Left cardiac atrium (tissue), 4 donors: ENCODE data around the gene GABRB1. TPM values are rescaled to one million over a fixed set of nuclear protein-coding genes. Genes with fewer than 3 reads are reported as not detected.
"Not testable (repeated sequence)": the region's sequence is repeated elsewhere in the genome, so short reads cannot be mapped to it uniquely, and the experiment has no call there.

ENCODE experiments used
- ATAC-seq, 2 donors: fragments of 200-7000 bp; cut with Tn5 transposase; one replicate each; pipeline ENCODE4 v1.9.1; 2020; ENCODE audit warnings: mild to moderate bottlenecking in 2 of 2, moderate library complexity in 2 of 2
- DNase-seq: peaks from one replicate; pipeline ENCODE4 v3.0.0-alpha.2; 2020
- intact Hi-C, 2 donors: fragments of 100-400 bp; cut with DNase I; formaldehyde crosslinking; loops; one replicate each; pipeline versions ENCODE4 v1.14.1 to v1.15.1; 2022 to 2023
- total RNA-seq, 2 donors: library from RNA; stranded (reverse); fragmentation: NEBNext Ultra II Directional; extraction: Animal tissue kit (Norgen Biotek cat#: 25700); gene quantifications; one replicate each; pipeline ENCODE4 v1.2.1, GENCODE V29; 2021
- donor health status: DM: no; HTN: yes; CAD: no.
- donor health status: DM: no; HTN: yes; CAD: no; lungs with severe emphysema.
- donor health status: DM: yes; HTN: yes; CAD: no.
- donor health status: Dilated cardiomyopathy.

The GABRB1 gene
- total RNA-seq, 2 donors from 2014 or later = 2.5 to 4.4 TPM

DNA sequence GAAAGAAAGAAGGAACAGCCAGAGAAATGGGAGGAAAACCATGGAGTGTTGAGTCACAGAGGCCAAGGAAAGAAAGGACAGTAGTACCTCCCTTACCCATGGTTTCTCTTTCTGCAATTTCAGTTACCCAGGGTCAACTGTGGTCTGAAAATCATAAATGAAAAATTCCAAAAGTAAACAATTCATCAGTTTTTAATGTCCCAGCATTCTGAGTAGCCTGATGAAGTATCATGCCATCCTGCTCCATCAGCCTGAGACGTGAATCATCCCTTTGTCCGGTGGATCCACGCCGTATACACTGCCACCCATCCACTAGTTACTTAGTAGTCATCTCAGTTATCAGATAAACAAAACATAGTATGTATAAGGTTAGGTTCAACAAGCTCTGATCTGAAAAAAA is 318.0 kb downstream of the GABRB1 start:
- intact Hi-C loops = no loop called here
- ATAC-seq (no peak), DNase-seq (no peak)

DNA sequence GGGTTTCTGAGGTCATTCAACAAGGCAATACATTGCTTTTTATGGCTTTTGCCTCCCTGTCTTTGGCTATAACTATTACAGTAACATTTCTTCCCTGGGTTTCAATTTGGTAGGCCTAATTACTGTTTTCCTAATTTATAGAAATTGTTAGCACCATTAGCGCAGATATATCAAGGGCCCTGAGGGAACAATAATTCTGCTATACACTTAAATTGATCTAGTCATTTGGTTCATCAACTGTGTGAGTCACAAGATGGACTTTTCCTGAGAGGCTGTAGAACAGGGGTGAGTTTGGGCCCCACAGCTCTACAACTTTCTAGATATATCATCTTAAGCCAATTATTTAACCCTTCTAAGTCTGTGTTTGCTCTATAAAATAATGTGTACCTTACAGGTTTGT is 324.2 kb downstream of the GABRB1 start:
- intact Hi-C loops = no loop called here
- DNase-seq (no peak), ATAC-seq (no peak)

DNA sequence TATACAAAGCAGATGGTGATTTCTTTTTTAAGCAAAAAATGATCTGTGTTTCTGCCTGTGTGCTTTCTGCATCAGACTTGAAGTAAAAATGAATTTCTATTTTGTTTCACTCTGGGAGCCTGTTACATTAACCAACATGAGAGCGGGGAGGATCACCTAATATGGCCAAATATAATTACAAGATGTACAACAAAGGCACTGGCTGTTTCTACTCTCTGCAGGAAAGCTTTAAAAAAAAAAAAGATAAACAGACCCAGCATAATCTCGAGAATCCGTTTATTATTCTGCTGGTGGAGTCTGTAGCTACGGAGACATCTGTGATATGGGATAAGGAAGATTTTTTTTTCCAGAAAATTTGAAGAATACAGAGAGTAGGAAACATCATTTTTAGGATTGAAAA is 328.5 kb downstream of the GABRB1 start:
- intact Hi-C loops = no loop called here
- DNase-seq (no peak), ATAC-seq (no peak)

DNA sequence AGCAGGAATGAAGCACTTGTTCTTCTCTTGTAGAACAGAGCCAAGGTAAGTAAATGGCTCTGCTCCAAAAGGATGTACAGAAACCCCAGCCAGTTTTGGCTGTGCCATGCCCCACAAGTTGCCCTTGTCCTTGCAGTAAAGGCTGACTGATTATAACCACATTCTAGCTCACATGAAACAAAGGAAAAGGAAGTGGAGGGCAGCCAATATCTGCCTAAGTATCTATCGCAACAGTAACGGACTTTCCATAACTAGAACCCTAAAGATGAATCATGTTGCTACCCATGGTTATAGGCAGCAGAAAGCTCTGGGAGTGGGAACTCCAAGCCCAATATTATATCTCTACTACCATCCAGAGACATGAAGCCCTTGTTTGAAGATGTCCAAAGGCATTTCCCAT is 336.4 kb downstream of the GABRB1 start:
- no peak for ATAC-seq
- no peak for DNase-seq
- intact Hi-C loops = no loop called here

DNA sequence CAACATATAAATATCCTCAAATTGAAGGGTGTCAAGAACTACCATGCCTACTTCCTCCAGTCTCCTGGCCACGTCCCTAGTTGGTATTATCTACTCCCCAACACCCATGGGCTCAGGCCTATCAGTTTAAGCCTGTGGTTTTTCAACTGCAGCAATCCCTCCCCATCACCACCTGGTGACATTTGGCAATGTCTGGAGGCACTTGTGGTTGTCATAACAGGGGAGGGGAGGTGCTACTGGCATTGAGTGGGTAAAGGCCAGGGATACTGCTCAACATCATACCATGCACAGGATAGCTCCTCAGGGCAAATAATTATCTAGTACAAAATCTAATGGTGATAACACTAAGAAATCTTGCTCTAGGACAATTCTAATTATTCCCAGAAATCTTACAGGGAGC is 336.8 kb downstream of the GABRB1 start:
- no peak for ATAC-seq
- intact Hi-C loops = no loop called here
- no peak for DNase-seq

DNA sequence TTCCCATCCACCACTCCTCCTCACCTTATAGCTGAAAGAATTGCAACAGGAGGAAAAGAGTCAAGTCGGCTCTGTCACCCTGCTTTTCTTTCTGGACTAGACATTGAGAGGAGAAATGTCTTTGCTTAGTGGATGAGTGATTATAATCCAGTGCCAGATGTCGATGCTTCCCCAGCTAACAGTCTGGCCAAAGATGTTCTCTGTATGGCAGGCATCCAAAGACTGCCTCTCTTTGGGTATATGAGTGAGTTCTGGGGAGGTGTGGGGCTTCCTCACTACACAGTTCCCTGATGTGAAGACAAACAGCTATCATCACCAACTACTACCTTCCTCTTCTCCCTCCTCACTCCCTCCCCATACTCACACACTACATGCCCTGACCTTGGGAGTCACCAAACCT is 341.2 kb downstream of the GABRB1 start:
- DNase-seq (no peak), ATAC-seq (no peak)
- intact Hi-C loops = no loop called here

DNA sequence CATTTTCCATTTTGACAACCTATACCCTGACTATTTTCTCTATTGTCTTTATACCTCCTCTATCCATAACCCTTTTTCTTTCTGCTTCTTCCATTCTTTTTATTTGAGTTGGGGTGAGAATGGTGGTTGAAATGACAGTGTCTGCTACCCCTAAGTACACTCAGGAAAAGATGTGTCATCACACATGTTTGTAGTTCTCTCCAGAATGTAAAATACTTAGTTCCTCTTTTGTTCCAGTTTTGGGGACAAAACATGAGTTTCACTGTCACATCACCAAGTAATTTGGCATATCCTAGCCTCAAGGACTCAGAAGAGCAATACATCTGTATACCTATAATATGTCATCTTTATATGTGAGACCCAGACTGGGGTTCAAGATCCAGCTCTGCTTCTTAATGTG is 341.8 kb downstream of the GABRB1 start:
- DNase-seq (no peak), ATAC-seq (no peak)
- intact Hi-C loops = no loop called here

DNA sequence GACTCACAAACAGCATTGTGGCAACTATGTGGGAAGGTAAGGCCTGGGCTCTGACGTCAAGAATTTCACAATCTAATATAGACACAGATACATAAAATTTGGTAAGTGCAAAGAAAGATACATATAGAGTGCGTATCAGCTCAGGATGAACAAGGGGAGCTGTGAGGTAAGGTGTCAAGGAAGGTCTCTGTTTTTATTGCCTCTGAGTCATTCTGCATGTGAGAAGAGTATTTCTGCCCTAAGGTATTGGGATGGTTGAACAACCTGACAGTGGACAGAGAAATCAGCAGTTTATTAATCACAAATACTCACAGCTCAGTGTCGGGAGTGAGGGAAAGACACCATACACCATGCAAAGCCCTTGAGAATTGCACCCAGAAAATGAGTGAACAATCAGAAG is 342.3 kb downstream of the GABRB1 start:
- intact Hi-C loops = no loop called here

DNA sequence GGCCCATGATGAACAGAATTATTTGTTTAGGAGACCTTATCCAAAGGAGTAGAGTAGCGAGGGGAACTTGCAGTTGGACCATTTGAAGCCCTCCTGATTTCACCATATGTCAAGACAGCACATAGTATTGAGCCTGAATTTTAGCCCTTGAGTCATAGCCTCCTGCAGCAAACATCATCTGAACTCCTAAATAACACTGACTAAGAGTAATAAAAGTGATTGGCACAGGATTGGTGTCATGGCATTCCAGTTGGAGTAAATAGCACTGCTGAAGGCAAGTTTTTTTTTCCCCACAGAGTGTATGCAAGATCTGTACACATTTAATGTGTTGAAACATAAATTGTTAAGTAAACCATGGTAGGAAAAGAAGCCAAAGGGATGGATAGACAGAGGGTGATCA is 343.1 kb downstream of the GABRB1 start:
- no peak for ATAC-seq
- DNase-seq = no peak
- intact Hi-C loops = no loop called here

More for the DNA sequence above, 342.3 kb downstream of the GABRB1 start:
- ATAC-seq (no peak), DNase-seq (no peak)

DNA sequence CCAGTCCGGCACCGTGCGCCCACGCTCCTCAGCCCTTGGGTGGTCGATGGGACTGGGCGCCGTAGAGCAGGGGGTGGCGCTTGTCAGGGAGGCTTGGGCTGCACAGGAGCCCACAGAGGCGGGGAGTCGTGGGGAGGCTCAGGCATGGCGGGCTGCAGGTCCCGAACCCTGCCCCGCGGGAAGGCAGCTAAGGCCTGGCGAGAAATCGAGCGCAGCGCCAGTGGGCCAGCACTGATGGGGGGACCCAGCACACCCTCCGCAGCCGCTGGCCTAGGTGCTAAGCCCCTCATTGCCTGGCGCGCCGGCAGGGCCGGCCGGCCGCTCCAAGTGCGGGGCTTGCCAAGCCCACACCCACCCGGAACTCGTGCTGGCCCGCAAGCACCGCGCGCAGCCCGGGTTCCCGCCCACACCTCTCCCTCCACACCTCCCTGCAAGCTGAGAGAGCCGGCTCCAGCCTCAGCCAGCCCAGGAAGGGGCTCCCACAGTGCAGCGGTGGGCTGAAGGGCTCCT is 346.7 kb downstream of the GABRB1 start:
- DNase-seq, ATAC-seq, intact Hi-C loops: not testable (repeated sequence)

DNA sequence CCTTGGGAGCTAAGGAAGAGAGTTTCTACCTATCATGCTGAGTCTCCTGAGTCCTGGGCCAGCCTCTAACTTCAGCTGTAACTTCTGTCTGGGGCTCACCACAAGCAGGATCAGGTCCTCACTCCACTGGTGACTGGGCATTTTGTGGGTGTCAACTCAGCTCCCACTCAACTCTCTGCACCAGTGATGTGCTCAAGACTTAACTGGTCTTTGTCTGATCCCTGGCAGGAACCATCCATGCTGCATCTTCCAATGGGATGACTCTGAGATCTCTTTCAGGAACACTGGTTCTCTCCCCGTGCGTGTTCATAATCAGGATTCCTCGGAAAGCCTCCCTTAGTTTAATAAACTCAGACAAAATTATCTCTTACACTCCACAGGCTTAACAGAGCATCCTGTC is 349.8 kb downstream of the GABRB1 start:
- no peak for ATAC-seq
- intact Hi-C loops = loop anchor here in 1 of 2 donors (5.0 kb wide), 2 partner anchors 449 to 539 kb away; no protein-coding TSS in a partner anchor

DNA sequence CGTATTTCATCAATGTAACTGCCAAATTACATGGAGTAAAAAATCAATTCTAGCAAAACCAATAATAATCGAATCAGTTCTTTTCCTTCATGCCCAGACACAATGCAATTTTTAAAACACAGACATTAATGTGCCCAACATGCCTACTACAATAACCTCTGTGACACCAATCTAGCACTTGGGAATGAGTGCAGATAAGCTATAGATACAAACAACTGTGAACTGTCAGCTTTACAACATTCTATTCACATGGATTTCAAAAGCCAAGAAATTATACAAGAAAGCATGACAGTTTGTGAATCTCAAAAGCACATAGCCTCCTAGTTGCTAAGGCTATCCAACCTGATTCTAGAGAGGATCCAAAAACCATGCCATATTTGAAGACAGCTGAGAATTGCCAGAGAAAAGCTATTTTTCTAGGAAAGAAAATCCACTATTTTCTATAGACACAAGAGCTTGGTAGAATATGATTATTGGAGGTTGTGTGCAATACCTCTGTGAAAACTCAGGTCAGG is 351.5 kb downstream of the GABRB1 start:
- DNase-seq (no peak), ATAC-seq (no peak)
- intact Hi-C loops = loop anchor here in 1 of 2 donors (5.0 kb wide), 2 partner anchors 451 to 541 kb away; no protein-coding TSS in a partner anchor

More for the DNA sequence above, 349.8 kb downstream of the GABRB1 start:
- DNase-seq = no peak

DNA sequence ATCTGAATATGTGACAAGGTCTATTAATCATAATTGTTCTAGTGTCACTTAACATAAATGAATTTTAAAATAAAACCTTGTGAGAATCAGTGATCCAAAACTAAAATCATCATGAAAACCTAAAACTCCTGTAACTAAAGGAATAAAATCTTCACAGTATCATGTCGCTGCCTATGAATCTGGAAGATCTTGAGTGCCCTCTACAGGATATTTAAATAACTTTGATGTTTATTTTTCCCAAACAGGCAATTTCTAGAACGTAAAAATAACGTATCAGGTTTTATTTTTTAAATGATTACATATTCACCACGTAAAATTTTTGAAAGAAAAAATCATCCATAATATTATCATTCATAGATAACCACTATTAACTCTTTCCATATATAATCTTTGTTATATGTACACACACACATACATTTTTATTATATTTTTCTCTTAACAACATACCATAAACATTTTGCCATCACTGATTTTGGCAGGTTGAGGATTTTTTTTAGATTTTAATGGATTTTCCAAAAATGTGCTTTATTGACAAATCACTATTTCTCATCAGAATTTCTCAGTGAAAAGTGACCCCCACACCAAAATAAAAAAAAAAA is 352.6 kb downstream of the GABRB1 start:
- intact Hi-C loops = loop anchor here in 1 of 2 donors (5.0 kb wide), 2 partner anchors 452 to 542 kb away; no protein-coding TSS in a partner anchor
- ATAC-seq = peak in 1 of 2 donors; percentile 44
- no peak for DNase-seq

DNA sequence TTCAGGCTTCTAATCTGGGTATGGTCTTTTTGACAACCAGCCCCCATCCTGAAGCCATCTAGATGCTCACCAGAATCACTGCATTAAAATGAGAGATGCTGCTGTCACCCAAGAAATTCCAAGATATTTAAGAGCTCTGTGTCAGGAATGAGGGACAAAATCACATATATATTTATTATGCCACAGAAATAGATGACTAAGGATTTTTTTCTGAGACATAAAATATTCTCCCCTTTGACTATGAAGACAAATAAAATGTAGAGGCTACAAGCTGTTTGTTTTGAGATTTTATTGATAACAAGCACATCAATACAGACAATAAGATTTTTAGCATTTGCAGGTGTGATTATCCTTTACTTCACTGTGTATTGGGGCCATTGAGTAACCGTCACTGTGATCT is 354.8 kb downstream of the GABRB1 start:
- DNase-seq = no peak
- no peak for ATAC-seq
- intact Hi-C loops = no loop called here

DNA sequence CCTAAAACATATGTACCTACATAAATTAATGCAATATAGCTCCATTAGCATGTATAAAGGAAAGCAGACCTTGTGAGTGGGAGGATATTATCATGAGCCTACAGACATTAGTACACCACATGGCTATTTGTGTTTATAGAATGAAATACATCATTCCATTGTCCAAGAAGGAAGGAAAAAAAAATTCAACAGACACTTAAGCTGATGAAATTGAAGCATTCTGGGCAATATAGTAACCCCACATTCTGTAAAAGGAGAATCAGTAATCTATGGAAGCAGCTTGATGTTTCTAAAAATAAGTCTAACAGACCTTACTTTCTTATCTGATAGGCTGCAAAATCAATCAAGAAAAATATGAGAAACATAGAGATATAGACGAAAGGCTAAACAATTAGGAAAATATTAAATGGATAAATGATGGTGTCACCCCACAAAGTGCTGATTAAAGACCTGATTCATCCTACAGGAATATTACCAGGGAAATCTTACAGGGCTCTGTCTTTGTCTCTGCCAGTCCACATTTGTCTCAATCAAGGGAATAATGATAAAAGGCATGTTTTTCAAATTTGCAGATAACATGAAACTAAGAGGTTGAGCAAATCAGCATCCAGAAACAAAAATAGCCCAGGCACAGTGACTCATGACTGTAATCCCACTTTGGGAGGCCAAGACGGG is 355.3 kb downstream of the GABRB1 start:
- intact Hi-C loops = no loop called here
- no peak for ATAC-seq
- DNase-seq = no peak

DNA sequence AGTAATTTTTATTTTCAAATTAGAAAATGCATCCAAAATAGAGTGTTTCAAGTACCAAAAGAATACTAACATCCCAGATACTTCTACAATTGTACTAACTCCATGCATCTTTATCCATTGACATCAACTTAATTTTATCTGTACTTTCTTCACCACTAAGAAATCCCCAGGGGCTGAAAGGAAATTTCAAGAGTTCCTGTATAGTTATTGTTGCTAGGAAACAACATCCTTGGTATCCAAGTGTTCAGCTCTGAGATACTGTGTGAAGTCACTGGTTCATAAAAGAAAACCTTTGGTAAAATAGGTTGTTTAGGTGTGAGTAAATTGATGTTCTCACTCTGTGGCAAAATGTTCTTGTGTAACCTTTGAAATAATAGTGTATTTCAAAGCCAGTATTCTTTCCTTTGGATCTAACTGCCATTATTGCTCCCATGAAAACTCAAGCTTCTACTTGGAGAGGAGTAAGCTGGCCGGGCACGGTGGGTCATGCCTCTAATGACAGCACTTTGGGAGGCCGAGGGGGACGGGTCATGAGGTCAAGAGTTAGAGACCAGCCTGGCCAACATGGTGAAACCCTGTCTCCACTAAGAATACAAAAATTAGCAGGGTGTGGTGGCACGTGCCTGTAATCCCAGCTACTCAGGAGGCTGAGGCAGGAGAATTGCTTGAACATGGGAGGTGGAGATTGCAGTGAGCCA is 359.2 kb downstream of the GABRB1 start:
- ATAC-seq (no peak), DNase-seq (no peak)
- intact Hi-C loops = no loop called here

DNA sequence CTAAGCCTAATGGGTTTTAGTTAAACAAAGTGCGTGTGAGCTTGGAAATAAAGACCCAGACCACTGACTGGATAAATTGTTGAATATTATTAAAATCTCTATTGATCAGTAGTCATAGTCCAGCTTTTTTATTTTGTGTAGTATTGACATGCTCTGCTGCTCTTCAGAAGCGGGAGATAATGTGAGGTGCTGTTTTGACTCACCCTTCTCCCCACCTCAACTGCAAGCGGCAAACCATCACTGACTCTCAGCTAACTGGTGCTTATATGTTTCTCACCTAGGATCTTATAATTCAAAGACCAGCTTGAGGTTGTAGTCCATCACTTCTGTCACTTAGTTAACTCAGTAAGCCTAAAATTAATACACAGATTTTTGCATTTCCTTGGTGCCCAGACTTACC is 359.9 kb downstream of the GABRB1 start:
- ATAC-seq (no peak), DNase-seq (no peak)
- intact Hi-C loops = no loop called here

DNA sequence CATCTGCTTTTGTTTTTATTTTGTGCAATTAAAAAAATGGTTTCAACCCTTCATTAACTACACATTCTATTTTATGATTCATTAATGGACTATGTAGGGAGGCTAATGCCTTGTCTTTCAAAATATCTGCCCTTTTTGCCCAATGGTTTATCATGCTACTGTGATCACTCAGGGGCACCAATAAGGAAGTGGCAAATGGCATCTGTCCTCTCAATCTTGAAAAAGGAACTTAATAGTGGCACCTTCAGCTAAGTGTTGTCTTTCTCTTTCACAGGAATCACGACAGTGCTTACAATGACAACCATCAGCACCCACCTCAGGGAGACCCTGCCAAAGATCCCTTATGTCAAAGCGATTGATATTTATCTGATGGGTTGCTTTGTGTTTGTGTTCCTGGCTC is 375.0 kb downstream of the GABRB1 start:
- no peak for ATAC-seq
- no peak for DNase-seq
- intact Hi-C loops = no loop called here

DNA sequence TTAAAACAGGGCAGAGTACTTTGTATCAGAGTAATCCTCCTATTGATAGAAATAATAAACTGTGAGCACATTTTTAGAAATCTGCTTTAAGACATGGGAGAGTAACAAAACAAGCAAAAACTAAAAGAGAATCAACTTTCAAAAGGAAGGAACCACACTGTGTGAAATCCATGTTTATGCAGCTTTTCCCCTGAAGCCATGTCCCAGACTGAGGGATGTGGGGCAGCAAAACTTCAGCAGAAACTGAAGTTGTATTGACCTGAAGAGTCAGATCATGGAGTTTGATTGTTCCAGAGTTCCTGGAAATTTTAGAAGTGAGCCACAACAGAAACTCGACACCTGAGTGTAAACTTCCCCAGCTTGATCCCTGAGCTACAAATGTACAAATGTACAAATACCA is 378.9 kb downstream of the GABRB1 start:
- intact Hi-C loops = no loop called here
- no peak for ATAC-seq

DNA sequence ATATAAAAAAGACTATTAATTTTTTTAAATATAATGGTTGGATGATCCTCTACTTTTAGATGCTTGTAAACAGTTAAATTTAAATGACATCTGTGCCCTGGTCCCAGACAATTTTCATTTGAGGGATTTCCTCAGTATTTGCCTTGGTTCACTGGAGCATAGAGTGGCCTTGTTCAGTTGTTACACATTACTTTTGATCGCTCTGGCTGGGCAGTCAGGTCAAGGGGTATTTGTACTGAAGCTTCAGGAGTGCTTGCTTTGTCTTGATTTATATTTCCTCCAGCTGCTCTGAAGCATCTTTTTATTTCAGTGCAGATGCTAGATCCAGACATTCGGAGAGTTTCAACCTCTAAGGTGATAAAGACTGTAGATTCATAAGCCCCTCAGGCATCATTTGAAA is 382.2 kb downstream of the GABRB1 start:
- intact Hi-C loops = no loop called here
- ATAC-seq (no peak), DNase-seq (no peak)

More for the DNA sequence above, 378.9 kb downstream of the GABRB1 start:
- DNase-seq = no peak
